GM19455 (cell line): ENCODE measurements around the gene CHMP6.

Experiments
- ATAC-seq: cut with Tn5 transposase; IDR thresholded peaks from one replicate; pipeline ENCODE4 v1.9.1; 2021; ENCODE audit not compliant: unreplicated experiment

The CHMP6 gene

GRCh38 chr17:80970762-80971703 is 20.6 kb upstream of the CHMP6 start:
- ATAC-seq, result no peak

- ATAC-seq, result no peak
Observed at GRCh38 chr17:80971704-80972304, 19.8 kb upstream of the CHMP6 start.

GRCh38 chr17:80976701-80977100 is 14.9 kb upstream of the CHMP6 start:
- no peak for ATAC-seq

- ATAC-seq, result no peak
Observed at GRCh38 chr17:80977172-80977571, 14.5 kb upstream of the CHMP6 start.

- no peak for ATAC-seq
Observed at GRCh38 chr17:80978499-80979497, 12.8 kb upstream of the CHMP6 start.

GRCh38 chr17:80979547-80980378 is 11.9 kb upstream of the CHMP6 start:
- ATAC-seq, result no peak

- no peak for ATAC-seq
Observed at GRCh38 chr17:80980397-80981061, 11.1 kb upstream of the CHMP6 start.

- ATAC-seq, result no peak
Observed at GRCh38 chr17:80981062-80981902, 10.4 kb upstream of the CHMP6 start.

GRCh38 chr17:80981929-80982425 is 9.7 kb upstream of the CHMP6 start:
- ATAC-seq, result no peak

GRCh38 chr17:80982426-80982974 is 9.1 kb upstream of the CHMP6 start:
- ATAC-seq, result no peak

GRCh38 chr17:80983545-80983944 is 8.1 kb upstream of the CHMP6 start:
- no peak for ATAC-seq

- ATAC-seq, result no peak
Observed at GRCh38 chr17:80984749-80985148, 6.9 kb upstream of the CHMP6 start.

- no peak for ATAC-seq
Observed at GRCh38 chr17:80986046-80986445, 5.6 kb upstream of the CHMP6 start.

GRCh38 chr17:80986816-80987475 is 4.7 kb upstream of the CHMP6 start:
- ATAC-seq, result no peak

GRCh38 chr17:80987941-80988461 is 3.6 kb upstream of the CHMP6 start:
- no peak for ATAC-seq

GRCh38 chr17:80989586-80989913 is 2.1 kb upstream of the CHMP6 start:
- ATAC-seq, result no peak

GRCh38 chr17:80990921-80991644 is 558 bp upstream of the CHMP6 start:
- no peak for ATAC-seq
